ENCODE data around the gene SPRING1. TPM values are rescaled to one million over a fixed set of nuclear protein-coding genes. Genes with fewer than 3 reads are reported as not detected.

Gene SPRING1
- total and polyA plus RNA-seq, 2 of the 4 experiments (the other 2 are of a cell fraction), result 12.4 to 14.0 TPM

DNA sequence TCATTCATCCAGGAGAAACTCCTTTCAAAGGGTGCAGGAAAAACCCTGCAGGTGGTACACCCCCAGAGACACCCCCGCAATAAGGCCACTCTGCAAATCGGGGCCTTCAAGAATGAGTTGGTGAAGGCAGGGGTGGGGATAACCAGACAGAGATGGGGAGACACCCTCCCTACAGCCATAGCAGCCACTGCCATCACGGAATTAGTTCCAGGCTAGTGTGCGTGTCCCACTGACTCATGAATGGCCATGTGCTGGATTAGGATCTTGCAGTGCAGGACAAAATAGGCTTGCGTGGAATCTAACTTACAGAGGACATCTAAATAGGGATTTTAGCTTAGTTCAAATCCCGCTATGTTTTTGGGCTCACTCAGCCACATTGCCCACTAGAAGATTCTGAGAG lies 37.8 kb downstream of the SPRING1 start:
- H2BK5ac ChIP-seq (ENCODE audit: low read depth, low read length, poor library complexity, severe bottlenecking), result no peak overlapping the region
- no peaks in the 10 kb centered on the region for H3K9me1 ChIP-seq (ENCODE audit: insufficient read depth, low read length)
- no peak overlapping the region for H3K56ac ChIP-seq (ENCODE audit: extremely low read depth, insufficient read depth, low read length)
- H4K91ac ChIP-seq (ENCODE audit: insufficient read depth, low read depth, low read length), result no peak overlapping the region
- H4K8ac ChIP-seq (ENCODE audit: low read depth in 2 of 2, low read length in 2 of 2), result no peak overlapping the region
- peaks cover 18% of the 10 kb centered on the region for H3K27me3 ChIP-seq (ENCODE audit: control insufficient read depth, insufficient read depth, low read length)
- H3K27ac ChIP-seq (ENCODE audit: insufficient read depth, low read length), result no peak overlapping the region
- H3K23ac ChIP-seq (ENCODE audit: low read depth, low read length), result no peak overlapping the region
- no peak overlapping the region for H2AK9ac ChIP-seq (replicated peaks; ENCODE audit: low read depth, low read length, poor library complexity)
- ChIA-PET CTCF (interaction anchor here (0.8 kb wide), 1 partner anchor 9 kb away, joined by 3 read pairs; no protein-coding TSS in a partner anchor), POLR2A (ENCODE audit: unreplicated experiment) (no interaction called here)
- ATAC-seq (ENCODE audit: low read depth), result no peak
- no peaks in the 10 kb centered on the region for H3K9me3 ChIP-seq (ENCODE audit: control insufficient read depth, insufficient read depth, low read length)
- H4K20me1 ChIP-seq (ENCODE audit: insufficient read depth, low read length), result no peaks in the 10 kb centered on the region
- H2BK15ac ChIP-seq (ENCODE audit: low read depth, low read length), result no peak overlapping the region
- H2AK5ac ChIP-seq (ENCODE audit: low read depth, low read length), result no peak overlapping the region
- H3K4me1 ChIP-seq (ENCODE audit: control insufficient read depth, insufficient read depth, low read length), result no peaks in the 10 kb centered on the region
- dilution Hi-C loops (cut with HindIII; ENCODE audit: low sequenced_read_pairs, unreplicated experiment), result no loop called here
- no peak overlapping the region for H4K5ac ChIP-seq (ENCODE audit: low read depth, low read length)
- H2BK120ac ChIP-seq (ENCODE audit: low read depth, low read length), result no peak overlapping the region
- H3K36me3 ChIP-seq (ENCODE audit: control insufficient read depth, insufficient read depth, low read length), result no peaks in the 10 kb centered on the region
- no peak for DNase-seq
- intact Hi-C loops (cut with micrococcal nuclease), result loop anchor here (2.0 to 10.0 kb wide), 3 partner anchors 455 to 1137 kb away; no protein-coding TSS in a partner anchor
- no peak overlapping the region for H3K18ac ChIP-seq (ENCODE audit: low read depth, low read length)
- H3K79me1 ChIP-seq (ENCODE audit: low read depth in 1 of 2, low read length in 2 of 2), result no peaks in the 10 kb centered on the region
- no peak overlapping the region for H2BK20ac ChIP-seq (ENCODE audit: low read depth, low read length)
- in situ Hi-C loops (cut with MboI; ENCODE audit: low sequenced_read_pairs), result loop anchor here (5.0 kb wide), 1 partner anchor 417 kb away; no protein-coding TSS in a partner anchor
- no peak overlapping the region for H3K14ac ChIP-seq (replicated peaks; ENCODE audit: low read depth, low read length)
- 95% methylated on average over 4 of the region's 6 CpGs; no CpG with 5 or more reads in 1 of the 2 experiments for WGBS, 2 experiments (ENCODE audit: extremely low coverage in 2 of 2, insufficient read length in 1 of 2)
- no peak overlapping the region for H3K4ac ChIP-seq (ENCODE audit: low read depth, low read length)
- H2AFZ ChIP-seq (replicated peaks; ENCODE audit: low read length, poor library complexity), result no peak overlapping the region
- TF ChIP-seq, protein P1, sequence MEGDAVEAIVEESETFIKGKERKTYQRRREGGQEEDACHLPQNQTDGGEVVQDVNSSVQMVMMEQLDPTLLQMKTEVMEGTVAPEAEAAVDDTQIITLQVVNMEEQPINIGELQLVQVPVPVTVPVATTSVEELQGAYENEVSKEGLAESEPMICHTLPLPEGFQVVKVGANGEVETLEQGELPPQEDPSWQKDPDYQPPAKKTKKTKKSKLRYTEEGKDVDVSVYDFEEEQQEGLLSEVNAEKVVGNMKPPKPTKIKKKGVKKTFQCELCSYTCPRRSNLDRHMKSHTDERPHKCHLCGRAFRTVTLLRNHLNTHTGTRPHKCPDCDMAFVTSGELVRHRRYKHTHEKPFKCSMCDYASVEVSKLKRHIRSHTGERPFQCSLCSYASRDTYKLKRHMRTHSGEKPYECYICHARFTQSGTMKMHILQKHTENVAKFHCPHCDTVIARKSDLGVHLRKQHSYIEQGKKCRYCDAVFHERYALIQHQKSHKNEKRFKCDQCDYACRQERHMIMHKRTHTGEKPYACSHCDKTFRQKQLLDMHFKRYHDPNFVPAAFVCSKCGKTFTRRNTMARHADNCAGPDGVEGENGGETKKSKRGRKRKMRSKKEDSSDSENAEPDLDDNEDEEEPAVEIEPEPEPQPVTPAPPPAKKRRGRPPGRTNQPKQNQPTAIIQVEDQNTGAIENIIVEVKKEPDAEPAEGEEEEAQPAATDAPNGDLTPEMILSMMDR (conservative IDR thresholded peaks at IDR 0.05; ENCODE audit: low read depth, low read length), result no peak
- TF ChIP-seq RAD21 (IDR thresholded peaks at IDR 0.05; ENCODE audit: low read length) (no peak), BHLHE40 (IDR thresholded peaks at IDR 0.05; ENCODE audit: low read depth, low read length) (no peak), MXI1 (IDR thresholded peaks at IDR 0.05; ENCODE audit: borderline replicate concordance, low read depth, low read length) (no peak), FOS (IDR thresholded peaks at IDR 0.05; ENCODE audit: low read depth, low read length) (no peak), RCOR1 (IDR thresholded peaks at IDR 0.05; ENCODE audit: insufficient replicate concordance, low read length) (no peak), MAZ (IDR thresholded peaks at IDR 0.05; ENCODE audit: borderline replicate concordance, low read depth, low read length) (no peak), NFE2L2 (IDR thresholded peaks at IDR 0.05; ENCODE audit: low read depth, low read length) (no peak), CEBPB (IDR thresholded peaks at IDR 0.05; ENCODE audit: low read depth, low read length) (no peak), POLR2A (IDR thresholded peaks at IDR 0.05; ENCODE audit: low read depth, low read length) (no peak), SMC3 (IDR thresholded peaks at IDR 0.05; ENCODE audit: low read depth, low read length) (no peak)
- TF ChIP-seq, protein P2, sequence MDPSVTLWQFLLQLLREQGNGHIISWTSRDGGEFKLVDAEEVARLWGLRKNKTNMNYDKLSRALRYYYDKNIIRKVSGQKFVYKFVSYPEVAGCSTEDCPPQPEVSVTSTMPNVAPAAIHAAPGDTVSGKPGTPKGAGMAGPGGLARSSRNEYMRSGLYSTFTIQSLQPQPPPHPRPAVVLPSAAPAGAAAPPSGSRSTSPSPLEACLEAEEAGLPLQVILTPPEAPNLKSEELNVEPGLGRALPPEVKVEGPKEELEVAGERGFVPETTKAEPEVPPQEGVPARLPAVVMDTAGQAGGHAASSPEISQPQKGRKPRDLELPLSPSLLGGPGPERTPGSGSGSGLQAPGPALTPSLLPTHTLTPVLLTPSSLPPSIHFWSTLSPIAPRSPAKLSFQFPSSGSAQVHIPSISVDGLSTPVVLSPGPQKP (IDR thresholded peaks at IDR 0.05; ENCODE audit: borderline replicate concordance, low read depth, low read length), result no peak
- H3K4me2 ChIP-seq (ENCODE audit: low read depth, low read length), result no peak overlapping the region
- no peak overlapping the region for H3K4me3 ChIP-seq (ENCODE audit: insufficient read depth, low read depth, low read length)
- no peak overlapping the region for H3K9ac ChIP-seq (ENCODE audit: low read depth, low read length)
- no TSS peak for BruUV-seq (replicated peaks)
